HCT116 (cell line): ENCODE data around the gene TENM4. TPM values are rescaled to one million over a fixed set of nuclear protein-coding genes. Genes with fewer than 3 reads are reported as not detected.

Experiments
- ATAC-seq: fragments of 200-7000 bp; cut with Tn5 transposase; 2 replicates; pipeline ENCODE4 v1.9.1; 2020; ENCODE audit warnings: mild to moderate bottlenecking, moderate library complexity
- BruUV-seq: library from RNA; stranded (reverse); fragments of 400-500 nt; replicated peaks from 2 replicates; lab custom pipeline; 2021; lab: Mats Ljungman, UMichigan
- CTCF ChIA-PET: fragments of 300-600 bp; sonication (Branson Sonifier 250); formaldehyde crosslinking; loops from one replicate; lab custom pipeline; 2021; ENCODE audit warnings: antibody characterized with exemption; lab: Charles Lee
- POLR2A ChIA-PET: fragments of 300-600, 350-600 bp; sonication (Branson Sonifier 250); formaldehyde crosslinking; loops from one replicate; lab custom pipeline; 2021; ENCODE audit warnings: antibody characterized with exemption; lab: Charles Lee
- RAD21 ChIA-PET, 2 experiments: fragments of 300-600 bp; sonication (Branson Sonifier 250); formaldehyde crosslinking; loops; one replicate each; lab custom pipeline; 2023; ENCODE audit warnings: low total read pairs in 2 of 2; ENCODE audit not compliant: uncharacterized antibody in 2 of 2, unreplicated experiment in 2 of 2, low non-redundant PET in 1 of 2; lab: Charles Lee
- DNase-seq: peaks from one replicate; pipeline ENCODE4 v3.0.0-alpha.2; 2010; ENCODE audit warnings: low read depth, low spot score
- H2AFZ ChIP-seq: fragments of 200-600 bp; shearing (Covaris generic), sonication (generic); 2 replicates; pipeline ENCODE4 v1.6.1; 2017; ENCODE audit warnings: low read depth, mixed run types, mixed read lengths, antibody characterized with exemption, low read length; ENCODE audit not compliant: poor library complexity, severe bottlenecking
- H3K27ac ChIP-seq: 2 replicates; pipeline ENCODE4 v1.5.1; 2012; ENCODE audit warnings: low read depth, low read length
- H3K27me3 ChIP-seq: fragments of 200-600 bp; sonication (generic); 2 replicates; pipeline ENCODE4 v1.6.1; 2016; ENCODE audit warnings: mixed run types, low read length, mixed read lengths; ENCODE audit not compliant: insufficient read depth
- H3K36me3 ChIP-seq, 2 experiments: fragments of 200-500 bp in 1 of 2; fragments of 200-600 bp in 1 of 2; sonication (Bioruptor generic) in 1 of 2; sonication (generic) in 1 of 2; 2 replicates each; pipeline versions ENCODE4 v1.5.1 to v1.6.1; 2014 to 2016; ENCODE audit warnings: low read length in 2 of 2, inconsistent platforms in 1 of 2, mixed read lengths in 1 of 2, mixed run types in 1 of 2; ENCODE audit not compliant: insufficient read depth in 2 of 2, control insufficient read depth in 1 of 2
- H3K4me1 ChIP-seq, 2 experiments: fragments of 200-600 bp in 1 of 2; sonication (generic) in 1 of 2; 2 replicates each; pipeline versions ENCODE4 v1.5.1 to v1.6.1; 2012 to 2017; ENCODE audit warnings: low read length in 2 of 2, inconsistent platforms in 1 of 2, mild to moderate bottlenecking in 1 of 2, mixed read lengths in 1 of 2, mixed run types in 1 of 2, moderate library complexity in 1 of 2; ENCODE audit not compliant: insufficient read depth in 2 of 2, control insufficient read depth in 1 of 2
- H3K4me2 ChIP-seq: fragments of 200-600 bp; sonication (generic); 2 replicates; pipeline ENCODE4 v1.6.1; 2017; ENCODE audit warnings: mixed run types, low read length, mixed read lengths
- H3K4me3 ChIP-seq, 2 experiments: fragments of 200-600 bp in 1 of 2; sonication (generic) in 1 of 2; replicated peaks in 1 of 2; 2 replicates each; pipeline ENCODE4 v1.5.1; 2011 to 2016; ENCODE audit warnings: low read length in 2 of 2, control low read depth in 1 of 2, low read depth in 1 of 2, mild to moderate bottlenecking in 1 of 2, mixed read lengths in 1 of 2, mixed run types in 1 of 2
- H3K79me2 ChIP-seq: fragments of 200-600 bp; sonication (generic); 2 replicates; pipeline ENCODE4 v1.6.1; 2017; ENCODE audit warnings: mild to moderate bottlenecking, mixed run types, low read length, moderate library complexity, mixed read lengths; ENCODE audit not compliant: insufficient read depth
- H3K9ac ChIP-seq: fragments of 200-600 bp; sonication (generic); 2 replicates; pipeline ENCODE4 v1.6.1; 2016; ENCODE audit warnings: low read length, mixed read lengths
- H3K9me2 ChIP-seq: fragments of 200-600 bp; sonication (generic), shearing (Covaris generic); 2 replicates; pipeline ENCODE4 v1.6.1; 2017; ENCODE audit warnings: mixed run types, mild to moderate bottlenecking, moderate library complexity; ENCODE audit not compliant: insufficient read depth
- H3K9me3 ChIP-seq, 2 experiments: fragments of 200-500 bp in 1 of 2; fragments of 200-600 bp in 1 of 2; sonication (Bioruptor generic) in 1 of 2; sonication (generic) in 1 of 2; 2 replicates each; pipeline ENCODE4 v1.6.1; 2014 to 2017; ENCODE audit warnings: low read length in 2 of 2, mixed read lengths in 2 of 2, inconsistent platforms in 1 of 2, low read depth in 1 of 2, mild to moderate bottlenecking in 1 of 2, mixed run types in 1 of 2, moderate library complexity in 1 of 2; ENCODE audit not compliant: control insufficient read depth in 1 of 2, insufficient read depth in 1 of 2
- H4K20me1 ChIP-seq: fragments of 200-600 bp; sonication (generic), shearing (Covaris generic); 2 replicates; pipeline ENCODE4 v1.6.1; 2017; ENCODE audit warnings: mixed run types, mild to moderate bottlenecking, moderate library complexity; ENCODE audit not compliant: insufficient read depth
- CBX3 ChIP-seq: IDR thresholded peaks from 2 replicates; pipeline ENCODE4 v1.6.1; 2012; ENCODE audit warnings: low read depth
- CEBPB ChIP-seq: IDR thresholded peaks from 2 replicates; pipeline ENCODE4 v1.6.1; 2012; ENCODE audit warnings: low read depth
- EGR1 ChIP-seq: IDR thresholded peaks from 2 replicates; pipeline ENCODE4 v1.6.1; 2012; ENCODE audit warnings: low read depth
- POLR2A ChIP-seq: IDR thresholded peaks from 2 replicates; pipeline ENCODE4 v1.7.0; 2011; ENCODE audit warnings: borderline replicate concordance; ENCODE audit not compliant: insufficient read depth, insufficient read length; ENCODE audit errors: extremely low read depth
- POLR2AphosphoS5 ChIP-seq: IDR thresholded peaks from 2 replicates; pipeline ENCODE4 v1.6.1; 2011; ENCODE audit warnings: mild to moderate bottlenecking, low read depth, low read length, moderate library complexity
- RAD21 ChIP-seq: IDR thresholded peaks from 2 replicates; pipeline ENCODE4 v1.6.1; 2012; ENCODE audit warnings: low read depth, mild to moderate bottlenecking
- SP1 ChIP-seq: IDR thresholded peaks from 2 replicates; pipeline ENCODE4 v1.6.1; 2012; ENCODE audit warnings: low read depth
- ZNF274 ChIP-seq: fragments of 200-500 bp; sonication (Bioruptor generic); IDR thresholded peaks from 2 replicates; pipeline ENCODE4 v1.6.1; 2014; ENCODE audit warnings: mild to moderate bottlenecking, low read depth, low read length, inconsistent platforms
- intact Hi-C: fragments of 100-400 bp; cut with micrococcal nuclease; formaldehyde crosslinking; loops from 2 replicates; pipeline ENCODE4 v1.10.0; 2022
- total RNA-seq: library from RNA; stranded (reverse); gene quantifications from one replicate; pipeline ENCODE4 v1.2.1, GENCODE V29; 2021; ENCODE audit not compliant: unreplicated experiment
- TF ChIP-seq, protein P1 (sequence below): IDR thresholded peaks from 2 replicates; pipeline ENCODE4 v1.6.1; 2012; ENCODE audit warnings: low read depth
- TF ChIP-seq, protein P2 (sequence below): IDR thresholded peaks from 2 replicates; pipeline ENCODE4 v1.6.1; 2012

Gene TENM4
- total RNA-seq, 1 experiment from 2014 or later = 0.05 TPM

DNA sequence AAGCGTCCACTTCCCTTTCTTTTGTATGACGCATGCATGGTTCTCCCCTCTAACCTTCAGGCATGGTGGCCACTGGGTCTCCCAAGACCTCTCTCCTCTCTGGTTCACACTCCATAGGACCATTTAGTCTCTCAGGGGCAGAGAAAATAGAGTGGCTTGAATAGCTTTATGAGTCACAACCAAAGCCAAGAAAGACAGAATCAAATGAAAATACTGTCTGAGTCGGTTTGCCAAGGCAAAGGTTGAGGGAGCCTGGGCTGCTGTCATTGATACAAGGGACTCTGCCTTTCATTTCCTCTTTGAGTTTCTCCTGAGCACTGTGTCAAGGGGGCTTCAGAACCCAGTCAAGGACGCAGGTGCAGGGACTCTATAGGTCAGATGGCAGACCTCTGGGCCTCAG, 44.2 kb downstream of the TENM4 start:
- no peaks in the 10 kb centered on the region for H4K20me1 ChIP-seq
- no peak overlapping the region for H3K9ac ChIP-seq
- no peaks in the 10 kb centered on the region for H3K79me2 ChIP-seq
- ATAC-seq = no peak
- ChIA-PET CTCF (no interaction called here), RAD21 (no interaction called here), POLR2A (no interaction called here)
- TF ChIP-seq CBX3 (no peak), CEBPB (no peak), SP1 (no peak), EGR1 (no peak), ZNF274 (no peak), POLR2AphosphoS5 (no peak), POLR2A (no peak), RAD21 (no peak)
- TF ChIP-seq, protein P1, sequence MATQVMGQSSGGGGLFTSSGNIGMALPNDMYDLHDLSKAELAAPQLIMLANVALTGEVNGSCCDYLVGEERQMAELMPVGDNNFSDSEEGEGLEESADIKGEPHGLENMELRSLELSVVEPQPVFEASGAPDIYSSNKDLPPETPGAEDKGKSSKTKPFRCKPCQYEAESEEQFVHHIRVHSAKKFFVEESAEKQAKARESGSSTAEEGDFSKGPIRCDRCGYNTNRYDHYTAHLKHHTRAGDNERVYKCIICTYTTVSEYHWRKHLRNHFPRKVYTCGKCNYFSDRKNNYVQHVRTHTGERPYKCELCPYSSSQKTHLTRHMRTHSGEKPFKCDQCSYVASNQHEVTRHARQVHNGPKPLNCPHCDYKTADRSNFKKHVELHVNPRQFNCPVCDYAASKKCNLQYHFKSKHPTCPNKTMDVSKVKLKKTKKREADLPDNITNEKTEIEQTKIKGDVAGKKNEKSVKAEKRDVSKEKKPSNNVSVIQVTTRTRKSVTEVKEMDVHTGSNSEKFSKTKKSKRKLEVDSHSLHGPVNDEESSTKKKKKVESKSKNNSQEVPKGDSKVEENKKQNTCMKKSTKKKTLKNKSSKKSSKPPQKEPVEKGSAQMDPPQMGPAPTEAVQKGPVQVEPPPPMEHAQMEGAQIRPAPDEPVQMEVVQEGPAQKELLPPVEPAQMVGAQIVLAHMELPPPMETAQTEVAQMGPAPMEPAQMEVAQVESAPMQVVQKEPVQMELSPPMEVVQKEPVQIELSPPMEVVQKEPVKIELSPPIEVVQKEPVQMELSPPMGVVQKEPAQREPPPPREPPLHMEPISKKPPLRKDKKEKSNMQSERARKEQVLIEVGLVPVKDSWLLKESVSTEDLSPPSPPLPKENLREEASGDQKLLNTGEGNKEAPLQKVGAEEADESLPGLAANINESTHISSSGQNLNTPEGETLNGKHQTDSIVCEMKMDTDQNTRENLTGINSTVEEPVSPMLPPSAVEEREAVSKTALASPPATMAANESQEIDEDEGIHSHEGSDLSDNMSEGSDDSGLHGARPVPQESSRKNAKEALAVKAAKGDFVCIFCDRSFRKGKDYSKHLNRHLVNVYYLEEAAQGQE = no peak
- TF ChIP-seq, protein P2, sequence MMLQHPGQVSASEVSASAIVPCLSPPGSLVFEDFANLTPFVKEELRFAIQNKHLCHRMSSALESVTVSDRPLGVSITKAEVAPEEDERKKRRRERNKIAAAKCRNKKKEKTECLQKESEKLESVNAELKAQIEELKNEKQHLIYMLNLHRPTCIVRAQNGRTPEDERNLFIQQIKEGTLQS = no peak
- H2AFZ ChIP-seq = no peak overlapping the region
- H3K4me3 ChIP-seq = no peak overlapping the region
- no peak overlapping the region for H3K27ac ChIP-seq
- peaks cover 10% of the 10 kb centered on the region; the same call in 1 of the 2 replicates for H3K27me3 ChIP-seq
- no peaks in the 10 kb centered on the region for H3K36me3 ChIP-seq
- no peaks in the 10 kb centered on the region for H3K9me2 ChIP-seq
- BruUV-seq = no TSS peak
- no peak for DNase-seq
- H3K4me1 ChIP-seq = no peaks in the 10 kb centered on the region
- intact Hi-C loops = no loop called here
- no peaks in the 10 kb centered on the region for H3K9me3 ChIP-seq
- no peak overlapping the region for H3K4me2 ChIP-seq
